ENCODE results near the gene MGRN1.

DNA sequence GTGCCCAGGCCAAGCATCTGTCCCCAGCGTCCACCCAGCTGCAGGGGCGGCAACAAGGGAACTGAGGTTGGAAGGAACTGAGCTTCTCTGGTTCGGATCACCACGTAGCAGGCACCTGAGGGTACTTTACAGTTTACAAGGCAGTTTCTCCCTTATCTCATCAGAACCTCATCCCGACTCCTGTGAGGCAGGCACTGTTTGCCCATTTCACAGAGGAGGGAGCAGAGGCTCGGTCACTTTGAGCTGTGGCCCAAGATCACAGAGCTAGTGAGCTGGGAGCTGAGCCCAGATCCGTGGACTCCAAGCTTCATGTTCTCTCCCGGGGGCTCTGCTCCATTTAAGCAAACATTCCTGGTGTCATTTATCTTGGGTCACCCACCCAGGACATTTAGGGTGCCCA lies 25.1 kb upstream of the MGRN1 start:
- TF ChIP-seq CTCF (IDR thresholded peaks at IDR 0.05): no peak
- TF ChIP-seq EP300 (IDR thresholded peaks at IDR 0.05): no peak
- no peak for TF ChIP-seq POLR2A (IDR thresholded peaks at IDR 0.05)

All from ovary (tissue), 3 donors.